Stimulated activated naive B cell treated with anti-CD40 and anti-IgM and Interleukin-4, amounts not matched to agents 10 μg/mL and 1 μg/mL and 100 μg/mL, for 72 hours (primary cell): ENCODE measurements around the gene KDR.

Experiments used
- ATAC-seq, 2 donors: fragments of 150-1000 bp; cut with Tn5 transposase; replicated peaks; 2 replicates each; pipeline ENCODE4 v1.10.0; 2021; ENCODE audit warnings: moderate library complexity in 1 of 2
- DNase-seq: peaks from one replicate; pipeline ENCODE4 v3.0.0; 2021
- H3K27ac Mint-ChIP-seq: one replicate; pipeline ENCODE4 v1.8.0; 2022; ENCODE audit warnings: mild to moderate bottlenecking, mixed read lengths
- H3K27me3 Mint-ChIP-seq, 2 donors: one replicate each; pipeline ENCODE4 v1.8.0; 2022; ENCODE audit warnings: mixed read lengths in 2 of 2
- H3K36me3 Mint-ChIP-seq, 2 donors: one replicate each; pipeline ENCODE4 v1.8.0; 2022; ENCODE audit warnings: mixed read lengths in 2 of 2, mild to moderate bottlenecking in 1 of 2
- H3K4me1 Mint-ChIP-seq, 2 donors: one replicate each; pipeline ENCODE4 v1.8.0; 2022; ENCODE audit warnings: mixed read lengths in 2 of 2, mild to moderate bottlenecking in 1 of 2
- H3K4me3 Mint-ChIP-seq, 2 donors: one replicate each; pipeline ENCODE4 v1.8.0; 2022; ENCODE audit warnings: mild to moderate bottlenecking in 2 of 2, mixed read lengths in 2 of 2, moderate library complexity in 1 of 2
- H3K9me3 Mint-ChIP-seq, 2 donors: one replicate each; pipeline ENCODE4 v1.8.0; 2022; ENCODE audit warnings: mixed read lengths in 2 of 2, mild to moderate bottlenecking in 1 of 2

KDR gene

DNA sequence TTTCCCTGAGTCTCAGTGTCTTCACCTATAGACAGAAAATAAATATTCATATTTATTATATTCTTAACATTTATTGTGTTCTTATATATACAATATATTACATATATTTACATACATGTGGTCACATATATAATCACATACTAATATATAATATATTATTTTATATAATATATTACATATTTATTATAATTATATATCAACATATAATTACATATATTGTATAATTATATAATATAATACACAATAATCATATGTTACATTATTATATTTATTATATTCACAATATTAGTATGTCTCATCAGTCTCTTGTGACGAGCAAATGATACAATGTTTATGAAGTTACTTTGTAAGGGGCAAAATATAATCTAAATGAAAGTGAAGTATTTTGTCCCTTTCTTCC, 87.7 kb downstream of the KDR start:
- Mint-ChIP-seq H3K36me3 (no peaks in the 10 kb centered on the region), H3K27ac (no peak overlapping the region), H3K4me1 (no peaks in the 10 kb centered on the region), H3K27me3 (peaks cover 0 to 4% of the 10 kb centered on the region in 2 donors), H3K4me3 (no peak overlapping the region), H3K9me3 (peaks cover 4% of the 10 kb centered on the region in 2 donors)
- ATAC-seq (no peak), DNase-seq (no peak)

DNA sequence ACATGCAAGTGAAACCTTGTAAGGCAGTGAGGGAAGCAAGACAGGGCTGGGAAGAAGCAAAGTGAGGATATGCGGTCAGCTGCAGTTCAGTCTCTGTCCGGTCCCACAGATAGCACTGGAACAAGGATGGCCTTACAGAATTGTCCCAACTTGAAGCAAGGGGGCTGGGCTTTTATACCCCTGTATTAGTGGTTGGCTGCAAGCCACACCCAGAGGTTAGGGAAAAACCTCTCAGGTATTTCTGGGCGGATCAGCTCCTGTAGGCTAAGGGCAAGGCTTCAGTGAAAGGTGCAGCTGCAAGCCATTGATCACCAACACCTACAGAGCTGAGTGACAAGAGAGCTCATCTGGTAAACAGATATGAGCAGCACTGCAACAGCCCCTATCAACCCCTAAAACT, 89.0 kb downstream of the KDR start:
- Mint-ChIP-seq H3K4me1 (no peaks in the 10 kb centered on the region), H3K4me3 (no peak overlapping the region), H3K27ac (no peak overlapping the region), H3K9me3 (peaks cover 0 to 2% of the 10 kb centered on the region in 2 donors), H3K36me3 (no peaks in the 10 kb centered on the region), H3K27me3 (peaks cover 0 to 4% of the 10 kb centered on the region in 2 donors)
- DNase-seq, result no peak
- no peak for ATAC-seq

DNA sequence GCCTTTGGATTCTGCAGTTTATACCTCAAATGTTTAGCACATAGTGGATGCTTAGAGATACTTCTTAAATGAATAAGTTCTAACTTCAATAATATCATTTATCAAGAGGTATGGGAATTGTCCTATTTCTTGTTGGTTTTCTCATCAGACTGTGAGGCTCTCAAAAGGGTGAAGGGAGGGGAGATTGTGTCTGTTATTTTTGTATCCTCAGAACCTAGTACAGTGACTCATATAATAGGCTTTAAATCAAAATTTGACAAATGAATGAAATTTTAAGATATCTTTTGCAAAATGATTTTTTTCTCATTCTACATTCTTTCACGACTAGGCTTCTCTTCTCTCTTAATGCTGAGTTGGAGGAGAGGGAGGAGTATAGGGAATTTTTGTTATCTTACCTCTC, 89.5 kb downstream of the KDR start:
- peaks cover 0 to 4% of the 10 kb centered on the region in 2 donors for H3K27me3 Mint-ChIP-seq
- H3K4me3 Mint-ChIP-seq, result no peak overlapping the region
- no peaks in the 10 kb centered on the region for H3K36me3 Mint-ChIP-seq
- no peak overlapping the region for H3K27ac Mint-ChIP-seq
- ATAC-seq (no peak), DNase-seq (no peak)
- peaks cover 0 to 2% of the 10 kb centered on the region in 2 donors for H3K9me3 Mint-ChIP-seq
- H3K4me1 Mint-ChIP-seq, result no peaks in the 10 kb centered on the region

DNA sequence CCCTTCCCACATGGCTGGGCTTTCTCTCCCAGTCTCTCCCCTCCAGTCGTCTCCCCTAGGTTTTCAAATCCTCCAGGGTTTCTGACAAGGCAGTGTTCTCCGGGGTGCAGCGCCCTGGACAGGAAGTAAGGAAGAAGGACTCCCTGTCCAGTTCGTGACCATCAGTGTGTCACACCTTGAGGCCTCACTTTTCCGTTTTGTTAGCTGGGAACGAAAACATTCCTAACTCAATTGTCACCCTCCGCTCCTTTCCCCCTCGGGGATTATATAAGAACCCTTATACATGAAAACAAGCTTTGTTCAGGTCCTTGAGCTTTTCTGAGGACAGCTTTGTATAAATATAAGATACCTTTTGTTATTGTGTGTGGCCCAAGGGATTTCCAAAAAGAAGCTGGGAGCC, 92.1 kb downstream of the KDR start:
- no peak overlapping the region for H3K27ac Mint-ChIP-seq
- H3K27me3 Mint-ChIP-seq, result peaks cover 0 to 4% of the 10 kb centered on the region in 2 donors
- no peak for ATAC-seq
- no peak overlapping the region for H3K4me3 Mint-ChIP-seq
- H3K36me3 Mint-ChIP-seq, result no peaks in the 10 kb centered on the region
- no peak for DNase-seq
- H3K9me3 Mint-ChIP-seq, result peaks cover 0 to 2% of the 10 kb centered on the region in 2 donors
- no peaks in the 10 kb centered on the region for H3K4me1 Mint-ChIP-seq

DNA sequence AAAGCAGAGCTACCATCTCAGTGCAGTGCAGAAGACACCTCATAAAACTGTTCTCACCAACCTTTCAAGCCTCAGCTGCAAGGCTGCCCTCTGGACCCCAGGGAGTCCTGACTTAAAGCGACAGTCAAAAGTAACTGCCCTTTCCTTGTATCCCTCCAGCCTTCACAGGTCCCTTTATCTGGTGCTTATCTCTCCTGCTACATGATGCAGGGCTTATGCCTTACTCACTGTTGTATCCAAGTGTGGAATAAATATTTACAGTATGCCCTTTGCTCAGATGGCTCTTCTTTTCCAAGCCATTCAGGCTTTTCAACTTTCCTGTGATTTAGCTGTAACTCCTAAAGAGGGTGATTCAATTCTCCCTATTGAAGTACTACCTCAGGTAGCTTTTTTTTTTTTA, 92.6 kb downstream of the KDR start:
- Mint-ChIP-seq H3K4me3 (no peak overlapping the region), H3K4me1 (no peaks in the 10 kb centered on the region), H3K9me3 (peaks cover 0 to 2% of the 10 kb centered on the region in 2 donors), H3K27ac (no peak overlapping the region), H3K36me3 (no peaks in the 10 kb centered on the region), H3K27me3 (peaks cover 0 to 4% of the 10 kb centered on the region in 2 donors)
- ATAC-seq, result no peak
- no peak for DNase-seq

DNA sequence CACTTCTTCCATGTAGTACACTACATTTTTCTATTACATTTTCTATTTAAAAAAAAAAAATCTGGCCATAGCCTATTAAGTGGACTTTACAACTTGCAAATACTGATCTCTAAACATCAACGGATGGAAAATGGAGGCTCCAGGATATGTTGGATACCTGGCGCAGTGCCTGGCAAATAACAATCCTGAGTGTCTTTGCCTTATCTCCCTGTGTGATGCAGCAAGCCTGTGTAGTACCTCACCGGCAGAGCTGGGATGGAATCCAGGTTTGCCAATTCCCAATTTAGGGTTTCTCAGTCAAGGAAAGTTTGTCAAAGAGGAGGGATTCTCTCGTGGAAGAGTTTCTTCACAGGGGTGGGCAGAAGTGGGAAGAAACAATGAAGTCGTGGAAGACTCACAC, 93.2 kb downstream of the KDR start:
- peaks cover 0 to 4% of the 10 kb centered on the region in 2 donors for H3K27me3 Mint-ChIP-seq
- no peaks in the 10 kb centered on the region for H3K36me3 Mint-ChIP-seq
- H3K4me3 Mint-ChIP-seq, result no peak overlapping the region
- peaks cover 0 to 2% of the 10 kb centered on the region in 2 donors for H3K9me3 Mint-ChIP-seq
- H3K27ac Mint-ChIP-seq, result no peak overlapping the region
- ATAC-seq (no peak), DNase-seq (no peak)
- H3K4me1 Mint-ChIP-seq, result no peaks in the 10 kb centered on the region

DNA sequence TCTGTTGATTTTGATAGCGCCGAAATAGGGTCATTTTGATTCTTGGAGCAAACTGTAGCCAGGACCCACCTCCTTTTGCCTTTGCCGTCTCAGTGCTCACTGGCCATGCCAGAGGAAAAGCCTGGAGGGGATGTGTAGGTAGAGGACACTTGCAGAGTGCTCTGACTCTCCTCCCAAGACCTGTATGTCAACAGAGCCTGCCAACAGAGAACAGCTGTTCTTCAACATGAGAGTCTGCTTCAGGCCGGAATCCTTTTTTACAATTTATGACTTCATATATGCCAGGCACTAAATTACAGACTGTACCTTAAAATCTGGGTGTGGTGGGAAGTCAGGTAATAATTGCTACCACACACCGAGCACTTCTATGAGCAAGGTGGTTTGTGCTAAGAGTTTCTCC, 94.2 kb downstream of the KDR start:
- Mint-ChIP-seq H3K9me3 (peaks cover 0 to 2% of the 10 kb centered on the region in 2 donors), H3K4me1 (no peaks in the 10 kb centered on the region), H3K4me3 (no peak overlapping the region), H3K27ac (no peak overlapping the region), H3K36me3 (no peaks in the 10 kb centered on the region), H3K27me3 (peaks cover 0 to 4% of the 10 kb centered on the region in 2 donors)
- ATAC-seq, result no peak
- DNase-seq, result no peak

DNA sequence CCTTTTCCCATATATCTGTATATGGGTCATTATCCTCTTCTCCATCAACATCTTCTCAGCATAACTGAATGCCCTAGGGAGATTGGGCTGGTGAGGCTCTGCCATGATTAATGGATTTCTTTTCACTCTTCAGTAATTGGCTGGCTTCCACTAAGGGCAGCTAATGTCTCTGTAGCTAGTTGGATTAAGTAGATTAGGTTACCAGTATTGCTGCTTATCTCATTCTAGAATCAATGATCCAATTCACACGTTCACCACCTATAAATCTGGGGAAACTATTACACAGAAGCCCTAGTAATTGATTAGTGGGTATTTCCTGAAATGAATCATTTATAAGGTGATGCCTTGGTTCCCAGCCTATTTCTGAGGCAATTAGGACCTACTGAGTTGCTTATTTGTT, 94.8 kb downstream of the KDR start:
- Mint-ChIP-seq H3K9me3 (peaks cover 0 to 2% of the 10 kb centered on the region in 2 donors), H3K27me3 (peaks cover 0 to 4% of the 10 kb centered on the region in 2 donors), H3K4me3 (no peak overlapping the region), H3K4me1 (no peaks in the 10 kb centered on the region), H3K27ac (no peak overlapping the region), H3K36me3 (no peaks in the 10 kb centered on the region)
- DNase-seq (no peak), ATAC-seq (no peak)

DNA sequence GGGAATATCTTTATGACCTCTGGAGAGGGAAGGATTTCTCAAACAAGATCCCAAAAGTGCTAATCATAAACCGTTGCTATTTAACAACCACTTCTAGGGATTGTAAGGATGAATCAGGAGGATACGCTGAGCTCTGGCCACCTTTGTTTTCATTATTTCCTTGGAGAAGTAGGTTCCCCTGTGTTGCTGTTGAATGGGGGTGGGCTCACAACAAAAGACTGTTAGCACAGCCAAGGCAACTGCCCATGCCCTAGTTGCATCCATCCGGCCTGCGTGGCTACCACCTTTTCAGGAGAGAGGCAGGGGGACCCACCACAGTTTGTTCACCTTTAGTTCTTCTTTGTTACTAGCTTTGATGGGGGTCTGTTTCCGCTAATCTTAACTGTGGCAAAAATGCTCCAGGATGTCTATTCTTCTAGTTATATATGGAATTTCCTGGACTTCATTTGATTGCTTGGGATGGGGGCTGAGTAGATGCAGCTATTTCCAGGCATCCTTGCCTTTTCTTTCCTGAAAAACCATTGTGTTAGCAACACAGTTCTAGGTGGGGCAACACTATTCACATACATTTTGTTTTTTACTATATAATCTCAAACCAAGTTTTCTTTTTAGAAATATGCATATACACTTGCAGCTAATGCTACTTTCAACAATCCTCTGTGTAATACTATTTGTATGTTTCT, 95.4 kb downstream of the KDR start:
- DNase-seq, result no peak
- Mint-ChIP-seq H3K9me3 (peaks cover 0 to 2% of the 10 kb centered on the region in 2 donors), H3K4me3 (no peak overlapping the region), H3K36me3 (no peaks in the 10 kb centered on the region), H3K27ac (no peak overlapping the region), H3K4me1 (no peaks in the 10 kb centered on the region), H3K27me3 (peaks cover 0 to 4% of the 10 kb centered on the region in 2 donors)
- no peak for ATAC-seq

DNA sequence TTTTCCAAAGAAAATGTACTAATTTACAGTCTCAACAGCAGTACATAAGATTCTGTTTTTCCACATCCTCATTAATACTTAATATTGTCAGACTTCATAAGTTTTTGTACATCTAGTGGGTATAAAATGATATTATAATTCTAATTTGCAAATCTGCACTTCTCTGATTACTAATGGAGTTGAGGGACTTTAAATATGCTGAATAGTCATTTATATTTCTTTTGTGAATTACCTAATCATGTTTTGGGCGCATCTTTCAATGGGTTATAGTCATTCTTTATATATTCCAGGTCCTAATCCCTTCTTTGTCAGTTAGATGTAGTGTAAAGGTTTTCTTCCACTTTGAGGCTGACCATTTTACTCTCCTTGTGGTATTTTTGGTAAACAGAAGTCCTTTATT, 96.1 kb downstream of the KDR start:
- H3K27ac Mint-ChIP-seq, result no peak overlapping the region
- no peaks in the 10 kb centered on the region for H3K4me1 Mint-ChIP-seq
- no peak overlapping the region for H3K4me3 Mint-ChIP-seq
- DNase-seq, result no peak
- ATAC-seq, result no peak
- no peaks in the 10 kb centered on the region for H3K36me3 Mint-ChIP-seq
- H3K9me3 Mint-ChIP-seq, result no peaks in the 10 kb centered on the region
- H3K27me3 Mint-ChIP-seq, result peaks cover 0 to 4% of the 10 kb centered on the region in 2 donors
